Upper lobe of right lung (tissue), 1 donor: ENCODE data around the gene GSAP. TPM values are rescaled to one million over a fixed set of nuclear protein-coding genes. Genes with fewer than 3 reads are reported as not detected.
"Not testable (repeated sequence)": the region's sequence is repeated elsewhere in the genome, so short reads cannot be mapped to it uniquely, and the experiment has no call there.

Source experiments
- ATAC-seq: fragments of 200-7000 bp; cut with Tn5 transposase; one replicate; pipeline ENCODE4 v1.9.1; 2020; ENCODE audit warnings: mild to moderate bottlenecking, moderate library complexity
- DNase-seq: peaks from one replicate; pipeline ENCODE4 v3.0.0-alpha.2; 2020
- H3K27ac ChIP-seq: fragments of 200-600 bp; one replicate; pipeline ENCODE4 v1.8.0; 2022
- H3K27me3 ChIP-seq: fragments of 200-600 bp; one replicate; pipeline ENCODE4 v1.8.0; 2022; ENCODE audit warnings: mild to moderate bottlenecking
- H3K36me3 ChIP-seq: fragments of 200-600 bp; one replicate; pipeline ENCODE4 v1.8.0; 2022
- H3K4me1 ChIP-seq: fragments of 200-600 bp; one replicate; pipeline ENCODE4 v1.8.0; 2022
- H3K4me3 ChIP-seq: fragments of 200-600 bp; one replicate; pipeline ENCODE4 v1.8.0; 2022; ENCODE audit warnings: mild to moderate bottlenecking
- H3K9me3 ChIP-seq: fragments of 200-600 bp; one replicate; pipeline ENCODE4 v1.8.0; 2022
- CTCF ChIP-seq: fragments of 200-600 bp; IDR thresholded peaks from one replicate; pipeline ENCODE4 v1.8.0; 2022; ENCODE audit warnings: antibody characterized with exemption
- intact Hi-C: fragments of 100-400 bp; cut with DNase I; formaldehyde crosslinking; loops from one replicate; pipeline ENCODE4 v1.11.0; 2022
- total RNA-seq: library from RNA; stranded (reverse); fragmentation: NEBNext Ultra II Directional; extraction: Animal tissue kit (Norgen Biotek cat#: 25700); gene quantifications from one replicate; pipeline ENCODE4 v1.2.1, GENCODE V29; 2021
- donor health status: DM: no; HTN: yes; CAD: no; lungs with severe emphysema.

GSAP gene
- total RNA-seq, 1 donor from 2014 or later = 64.9 TPM

- Histone ChIP-seq H3K27ac (no peak overlapping the region), H3K4me1 (peaks cover 23% of the 10 kb centered on the region), H3K27me3 (no peaks in the 10 kb centered on the region), H3K9me3 (no peaks in the 10 kb centered on the region), H3K36me3 (no peaks in the 10 kb centered on the region), H3K4me3 (no peak overlapping the region)
- intact Hi-C loops = no loop called here
- peak; percentile 89 for ATAC-seq
- no peak for TF ChIP-seq CTCF
- DNase-seq = no peak
Measured at GRCh38 chr7:77338883-77339629, 77.1 kb downstream of the GSAP start.

GRCh38 chr7:77338260-77338659, 77.9 kb downstream of the GSAP start:
- Histone ChIP-seq H3K36me3 (no peaks in the 10 kb centered on the region), H3K9me3 (no peaks in the 10 kb centered on the region), H3K27ac (no peak overlapping the region), H3K4me3 (no peak overlapping the region), H3K27me3 (no peaks in the 10 kb centered on the region), H3K4me1 (peaks cover 23% of the 10 kb centered on the region)
- DNase-seq (no peak), ATAC-seq (peak; percentile 47)
- intact Hi-C loops = no loop called here
- TF ChIP-seq CTCF = no peak

GRCh38 chr7:77337456-77337990, 78.6 kb downstream of the GSAP start:
- ATAC-seq (no peak), DNase-seq (no peak)
- H3K4me1 ChIP-seq = peaks cover 23% of the 10 kb centered on the region
- H3K27me3 ChIP-seq = no peaks in the 10 kb centered on the region
- H3K36me3 ChIP-seq = no peaks in the 10 kb centered on the region
- H3K9me3 ChIP-seq = no peaks in the 10 kb centered on the region
- no peak overlapping the region for H3K27ac ChIP-seq
- no peak for TF ChIP-seq CTCF
- intact Hi-C loops = no loop called here
- H3K4me3 ChIP-seq = no peak overlapping the region

GRCh38 chr7:77335581-77335980, 80.6 kb downstream of the GSAP start:
- Histone ChIP-seq H3K27ac (no peak overlapping the region), H3K36me3 (no peaks in the 10 kb centered on the region), H3K9me3 (no peaks in the 10 kb centered on the region), H3K4me1 (peaks cover 23% of the 10 kb centered on the region), H3K27me3 (no peaks in the 10 kb centered on the region), H3K4me3 (no peak overlapping the region)
- no peak for TF ChIP-seq CTCF
- intact Hi-C loops = no loop called here
- DNase-seq (no peak), ATAC-seq (no peak)

GRCh38 chr7:77334039-77334438, 82.1 kb downstream of the GSAP start:
- H3K27me3 ChIP-seq, ATAC-seq, H3K9me3 ChIP-seq, H3K36me3 ChIP-seq, H3K27ac ChIP-seq, intact Hi-C loops, H3K4me3 ChIP-seq, DNase-seq: not testable (repeated sequence)
- peaks cover 29% of the 10 kb centered on the region for H3K4me1 ChIP-seq

- Histone ChIP-seq H3K4me3 (no peak overlapping the region), H3K4me1 (peaks cover 30% of the 10 kb centered on the region), H3K27me3 (no peaks in the 10 kb centered on the region), H3K9me3 (no peaks in the 10 kb centered on the region), H3K36me3 (no peaks in the 10 kb centered on the region), H3K27ac (no peak overlapping the region)
- intact Hi-C loops = no loop called here
- ATAC-seq = peak; percentile 89
- DNase-seq = peak; percentile 72
- TF ChIP-seq CTCF = peak; percentile 77
Measured at GRCh38 chr7:77331938-77332695, 84.0 kb downstream of the GSAP start.
